HepG2 (cell line): Measurements from ENCODE around the gene EYA2. TPM values are rescaled to one million over a fixed set of nuclear protein-coding genes. Genes with fewer than 3 reads are reported as not detected.

ENCODE experiments used
- AFF4 ChIP-seq: sonication (generic); formaldehyde crosslinking; IDR thresholded peaks from 2 replicates; pipeline ENCODE4 v1.4.0; 2020; ENCODE audit warnings: missing genetic modification reagents
- ARID3A ChIP-seq: IDR thresholded peaks from 2 replicates; pipeline ENCODE4 v1.6.1; 2012; ENCODE audit warnings: low read depth, low read length, improper control_type of control experiment
- ARNT ChIP-seq: fragments of 450-650 bp; IDR thresholded peaks from 2 replicates; pipeline ENCODE4 v1.6.1; 2017
- ATF3 ChIP-seq: sonication (generic); formaldehyde crosslinking; IDR thresholded peaks from 2 replicates; pipeline ENCODE4 v1.4.0; 2020; ENCODE audit warnings: missing genetic modification reagents
- BHLHE40 ChIP-seq: IDR thresholded peaks from 2 replicates; pipeline ENCODE4 v1.6.1; 2011; ENCODE audit warnings: low read length, improper control_type of control experiment
- DNMT1 ChIP-seq: sonication (generic); formaldehyde crosslinking; IDR thresholded peaks from 2 replicates; pipeline ENCODE4 v1.5.1; 2020; ENCODE audit warnings: mild to moderate bottlenecking, missing genetic modification reagents
- ESRRA ChIP-seq: sonication (generic); formaldehyde crosslinking; IDR thresholded peaks from 2 replicates; pipeline ENCODE4 v1.5.1; 2020; ENCODE audit warnings: mild to moderate bottlenecking, low read depth, missing genetic modification reagents
- FOXA1 ChIP-seq, 2 experiments: fragments of 450-650 bp in 1 of 2; sonication (generic) in 1 of 2; formaldehyde crosslinking in 1 of 2; IDR thresholded peaks; 2 replicates each; pipeline versions ENCODE4 v1.4.0 to v1.6.1; 2016 to 2020; ENCODE audit warnings: missing genetic modification reagents in 1 of 2
- HDAC6 ChIP-seq: fragments of 200-600 bp; sonication (generic); IDR thresholded peaks from 2 replicates; pipeline ENCODE4 v1.7.0; 2017; ENCODE audit warnings: mild to moderate bottlenecking, antibody characterized with exemption, low read length, low read depth
- JARID2 ChIP-seq: sonication (generic); formaldehyde crosslinking; IDR thresholded peaks from 2 replicates; pipeline ENCODE4 v1.8.1; 2023; ENCODE audit warnings: missing genetic modification reagents, inconsistent platforms; ENCODE audit not compliant: insufficient replicate concordance
- MBNL3 ChIP-seq: fragments of 250-450 bp; sonication (Bioruptor Pico); conservative IDR thresholded peaks from 2 replicates; pipeline ENCODE4 v1.8.0; 2022; ENCODE audit warnings: mild to moderate bottlenecking, inconsistent platforms
- MED13 ChIP-seq: sonication (generic); formaldehyde crosslinking; IDR thresholded peaks from 2 replicates; pipeline ENCODE4 v1.5.0; 2020; ENCODE audit warnings: missing genetic modification reagents
- MTA1 ChIP-seq: sonication (generic); formaldehyde crosslinking; IDR thresholded peaks from 2 replicates; pipeline ENCODE4 v1.4.0; 2020; ENCODE audit warnings: missing genetic modification reagents, mild to moderate bottlenecking, borderline replicate concordance
- THYN1 ChIP-seq: sonication (generic); formaldehyde crosslinking; IDR thresholded peaks from 2 replicates; pipeline ENCODE4 v1.8.1; 2023; ENCODE audit warnings: low read depth, mild to moderate bottlenecking, moderate library complexity, missing genetic modification reagents, borderline replicate concordance
- U2AF1 ChIP-seq: fragments of 200-400 bp; formaldehyde crosslinking; optimal IDR thresholded peaks from 2 replicates; pipeline ENCODE3; 2017; ENCODE audit warnings: mild to moderate bottlenecking, low read depth, low read length
- ZBTB4 ChIP-seq: sonication (generic); formaldehyde crosslinking; IDR thresholded peaks from 2 replicates; pipeline ENCODE4 v1.4.0; 2020; ENCODE audit warnings: missing genetic modification reagents, mild to moderate bottlenecking, borderline replicate concordance
- ZFP41 ChIP-seq: sonication (generic); formaldehyde crosslinking; IDR thresholded peaks from 2 replicates; pipeline ENCODE4 v1.4.0; 2020; ENCODE audit warnings: mild to moderate bottlenecking, missing genetic modification reagents, borderline replicate concordance
- ZNF224 ChIP-seq: sonication (generic); formaldehyde crosslinking; IDR thresholded peaks from 2 replicates; pipeline ENCODE4 v1.5.0; 2020; ENCODE audit warnings: mild to moderate bottlenecking, missing genetic modification reagents
- ZNF598 ChIP-seq: sonication (generic); formaldehyde crosslinking; IDR thresholded peaks from 2 replicates; pipeline ENCODE4 v1.5.1; 2020; ENCODE audit warnings: mild to moderate bottlenecking, missing genetic modification reagents, borderline replicate concordance
- ZNF615 ChIP-seq: sonication (generic); formaldehyde crosslinking; IDR thresholded peaks from 2 replicates; pipeline ENCODE4 v1.5.0; 2020; ENCODE audit warnings: mild to moderate bottlenecking, missing genetic modification reagents, borderline replicate concordance
- polyA plus RNA-seq, 8 experiments: library from polyadenylated mRNA; depleted of rRNA in 3 of 8; stranded (reverse) in 7 of 8; unstranded in 1 of 8; fragments of >200 nt; fragmentation: Illumina TruSeq in 4 of 8; extraction: Trizol in 4 of 8; gene quantifications; 2 replicates each; pipeline versions ENCODE4 v1.2.1 to v1.2.3, GENCODE V29; 2011 to 2016; ENCODE audit warnings: low read depth in 4 of 8, missing spikeins in 1 of 8, mixed read lengths in 1 of 8; ENCODE audit not compliant: insufficient read depth in 1 of 8
- total RNA-seq, 5 experiments: library from RNA; depleted of rRNA; stranded (reverse); fragments of >200 nt; fragmentation: Illumina TruSeq; extraction: Trizol; gene quantifications; 2 replicates each; pipeline ENCODE4 v1.2.3, GENCODE V29; 2016; ENCODE audit warnings: low read depth in 1 of 5

Gene EYA2
- total and polyA plus RNA-seq, 2 of the 13 experiments (the other 11 are each of a cell fraction or from before 2014, with no cell fraction given) = not detected

GRCh38 chr20:47233333-47234188 lies 338.9 kb downstream of the EYA2 start (continued):
- TF ChIP-seq AFF4 (CRISPR knock-in tag) = no peak
- TF ChIP-seq ZFP41 = no peak
- no peak; the same call in 1 of the 2 replicates for TF ChIP-seq MTA1 (CRISPR knock-in tag)
- TF ChIP-seq FOXA1 (IDR thresholded peaks at IDR 0.05) = no peak
- TF ChIP-seq FOXA1 (CRISPR knock-in tag; IDR thresholded peaks at IDR 0.05) = peak; percentile 90
- no peak for TF ChIP-seq THYN1 (CRISPR knock-in tag)
- no peak for TF ChIP-seq ZNF615 (CRISPR knock-in tag)
- no peak for TF ChIP-seq ZNF598
- TF ChIP-seq ARNT = no peak
- TF ChIP-seq ATF3 (CRISPR knock-in tag) = 0 out of 2 replicates have a peak, but pooled peaks have one; percentile 12
- TF ChIP-seq MBNL3 (CRISPR knock-in tag) = no peak
- TF ChIP-seq BHLHE40 = no peak
- TF ChIP-seq U2AF1 = no peak
- no peak for TF ChIP-seq ZNF224
- TF ChIP-seq MED13 (CRISPR knock-in tag) = peak; percentile 76; the same call in 1 of the 2 replicates
- no peak for TF ChIP-seq HDAC6
- peak; percentile 94 for TF ChIP-seq ARID3A
- TF ChIP-seq ESRRA (CRISPR knock-in tag) = peak; percentile 91
- no peak for TF ChIP-seq DNMT1 (CRISPR knock-in tag)
- TF ChIP-seq JARID2 = peak; percentile 89
- no peak; the same call in 1 of the 2 replicates for TF ChIP-seq ZBTB4
